GM23338 (cell line): ENCODE results near the gene SLCO3A1. TPM values are rescaled to one million over a fixed set of nuclear protein-coding genes. Genes with fewer than 3 reads are reported as not detected.

Experiments
- EZH2 ChIP-seq: fragments of 200-600 bp; sonication (generic); IDR thresholded peaks from one replicate; pipeline ENCODE4 v1.8.0; 2017; ENCODE audit warnings: antibody characterized with exemption, mild to moderate bottlenecking, low read depth; ENCODE audit not compliant: unreplicated experiment
- EZH2phosphoT487 ChIP-seq: fragments of 200-600 bp; sonication (generic); IDR thresholded peaks from one replicate; pipeline ENCODE4 v1.8.1; 2018; ENCODE audit warnings: antibody characterized with exemption; ENCODE audit not compliant: unreplicated experiment
- JUNB ChIP-seq: IDR thresholded peaks from one replicate; pipeline ENCODE4 v1.6.1; 2016; ENCODE audit warnings: antibody characterized with exemption; ENCODE audit not compliant: unreplicated experiment
- NANOG ChIP-seq: IDR thresholded peaks from 2 replicates; pipeline ENCODE4 v1.6.1; 2016; ENCODE audit warnings: antibody characterized with exemption, borderline replicate concordance
- POLR2AphosphoS5 ChIP-seq: IDR thresholded peaks from 2 replicates; pipeline ENCODE4 v1.6.1; 2016; ENCODE audit warnings: antibody characterized with exemption, low read depth
- REST ChIP-seq: IDR thresholded peaks from one replicate; pipeline ENCODE4 v1.6.1; 2018; ENCODE audit warnings: antibody characterized with exemption; ENCODE audit not compliant: unreplicated experiment
- ZNF331 ChIP-seq: fragments of 250-450 bp; sonication (Bioruptor Pico); IDR thresholded peaks from 2 replicates; pipeline ENCODE4 v1.5.0; 2020; ENCODE audit warnings: low read depth, mild to moderate bottlenecking, moderate library complexity
- ZNF462 ChIP-seq: fragments of 250-450 bp; sonication (Bioruptor Pico); IDR thresholded peaks from 2 replicates; pipeline ENCODE4 v1.5.0; 2020; ENCODE audit warnings: mild to moderate bottlenecking, moderate library complexity
- polyA plus RNA-seq: library from polyadenylated mRNA; unstranded; fragments of >200 nt; fragmentation: Nextera tagmentation; extraction: Ambion mirVana; gene quantifications from 2 replicates; pipeline ENCODE4 v1.2.1, GENCODE V29; 2016
- total RNA-seq: library from RNA; depleted of rRNA; stranded (reverse); fragments of >200 nt; shearing (Covaris generic); gene quantifications from 2 replicates; pipeline ENCODE4 v1.2.3, GENCODE V29; 2014

SLCO3A1 gene
- total and polyA plus RNA-seq, 2 experiments from 2014 or later: 7.3 to 9.4 TPM

DNA sequence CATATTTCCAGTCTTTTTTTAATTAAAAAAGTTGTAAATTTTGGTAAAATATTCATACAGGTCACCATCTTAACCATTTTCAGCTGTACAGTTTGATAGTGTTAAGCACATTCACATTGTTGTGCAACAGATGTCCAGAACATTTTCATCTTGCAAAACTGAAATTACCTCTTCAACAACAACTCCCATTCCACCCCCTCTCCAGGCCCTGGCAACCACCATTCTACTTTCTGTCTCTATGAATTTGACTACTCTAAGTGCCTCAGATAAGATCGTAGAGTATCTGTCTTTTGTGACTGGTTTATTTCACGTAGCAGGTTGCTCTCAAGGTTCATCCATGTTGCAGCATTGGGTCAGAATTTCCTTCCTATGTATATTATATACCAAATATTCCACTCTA, 76.0 kb downstream of the SLCO3A1 start (continued):
- TF ChIP-seq ZNF462 (no peak), ZNF331 (CRISPR knock-in tag) (no peak), JUNB (no peak), POLR2AphosphoS5 (no peak), EZH2 (no peak), EZH2phosphoT487 (no peak), REST (no peak), NANOG (no peak)
